Neural progenitor cell (in vitro differentiated cells): Measurements from ENCODE around the gene GABRG2.

Source experiments
- CTCF ChIP-seq: fragments of 200-600 bp; sonication (generic); IDR thresholded peaks from 2 replicates; pipeline ENCODE4 v1.5.1; 2017; ENCODE audit warnings: antibody characterized with exemption, mild to moderate bottlenecking
- EZH2 ChIP-seq: fragments of 200-600 bp; sonication (generic); IDR thresholded peaks from 2 replicates; pipeline ENCODE4 v1.6.1; 2017; ENCODE audit warnings: antibody characterized with exemption, mild to moderate bottlenecking, moderate library complexity

GRCh38 chr5:162193012-162193411, 125.4 kb downstream of the GABRG2 start:
- TF ChIP-seq CTCF: no peak
- TF ChIP-seq EZH2: no peak
